Upper lobe of right lung (tissue), 1 donor: ENCODE measurements around the gene KPNA2. TPM values are rescaled to one million over a fixed set of nuclear protein-coding genes. Genes with fewer than 3 reads are reported as not detected.

Source experiments
- ATAC-seq: fragments of 200-7000 bp; cut with Tn5 transposase; one replicate; pipeline ENCODE4 v1.9.1; 2020; ENCODE audit warnings: mild to moderate bottlenecking, moderate library complexity
- DNase-seq: peaks from one replicate; pipeline ENCODE4 v3.0.0-alpha.2; 2020
- H3K27ac ChIP-seq: fragments of 200-600 bp; one replicate; pipeline ENCODE4 v1.8.0; 2022
- H3K27me3 ChIP-seq: fragments of 200-600 bp; one replicate; pipeline ENCODE4 v1.8.0; 2022; ENCODE audit warnings: mild to moderate bottlenecking
- H3K36me3 ChIP-seq: fragments of 200-600 bp; one replicate; pipeline ENCODE4 v1.8.0; 2022
- H3K4me1 ChIP-seq: fragments of 200-600 bp; one replicate; pipeline ENCODE4 v1.8.0; 2022
- H3K4me3 ChIP-seq: fragments of 200-600 bp; one replicate; pipeline ENCODE4 v1.8.0; 2022; ENCODE audit warnings: mild to moderate bottlenecking
- H3K9me3 ChIP-seq: fragments of 200-600 bp; one replicate; pipeline ENCODE4 v1.8.0; 2022
- CTCF ChIP-seq: fragments of 200-600 bp; IDR thresholded peaks from one replicate; pipeline ENCODE4 v1.8.0; 2022; ENCODE audit warnings: antibody characterized with exemption
- intact Hi-C: fragments of 100-400 bp; cut with DNase I; formaldehyde crosslinking; loops from one replicate; pipeline ENCODE4 v1.11.0; 2022
- total RNA-seq: library from RNA; stranded (reverse); fragmentation: NEBNext Ultra II Directional; extraction: Animal tissue kit (Norgen Biotek cat#: 25700); gene quantifications from one replicate; pipeline ENCODE4 v1.2.1, GENCODE V29; 2021
- donor health status: DM: no; HTN: yes; CAD: no; lungs with severe emphysema.

KPNA2 gene
- total RNA-seq, 1 donor from 2014 or later: 27.0 TPM

DNA sequence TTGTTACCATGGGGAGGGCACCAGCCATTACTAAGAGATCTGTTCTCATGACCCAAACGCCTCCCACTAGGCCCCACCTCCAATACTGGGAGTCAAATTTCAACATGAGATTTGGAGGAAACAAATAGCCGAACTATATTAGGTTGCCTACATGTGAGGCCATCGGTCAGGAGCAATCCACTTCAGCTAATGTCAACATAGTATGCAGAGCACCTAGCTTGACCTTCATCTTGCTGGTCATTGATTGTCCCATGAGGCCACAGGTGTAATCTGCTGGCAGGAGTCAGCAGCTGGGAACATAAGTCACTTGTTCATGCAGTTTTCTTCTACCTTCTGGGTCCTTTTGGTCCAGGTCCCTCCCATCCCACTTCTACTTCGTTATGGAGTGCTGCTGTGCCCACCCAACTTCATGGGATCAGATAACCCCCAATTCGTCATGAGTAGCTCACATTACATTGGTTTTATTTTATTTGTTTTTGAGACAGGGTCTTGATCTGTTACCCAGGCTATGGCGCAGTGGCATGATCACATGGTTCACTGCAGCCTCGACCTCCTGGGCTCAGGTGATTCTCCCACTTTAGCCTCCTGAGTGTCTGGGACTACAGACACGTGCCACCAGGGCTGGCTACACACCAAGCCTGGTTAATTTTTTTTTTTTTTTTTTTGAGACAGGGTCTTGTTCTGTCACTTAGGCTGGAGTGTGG lies 5.9 kb upstream of the KPNA2 start:
- H3K4me1 ChIP-seq: no peaks in the 10 kb centered on the region
- no peak for TF ChIP-seq CTCF
- no peaks in the 10 kb centered on the region for H3K27me3 ChIP-seq
- no peaks in the 10 kb centered on the region for H3K9me3 ChIP-seq
- intact Hi-C loops: no loop called here
- no peak overlapping the region for H3K4me3 ChIP-seq
- no peaks in the 10 kb centered on the region for H3K36me3 ChIP-seq
- no peak overlapping the region for H3K27ac ChIP-seq
- no peak for DNase-seq
- ATAC-seq: peak; percentile 36

DNA sequence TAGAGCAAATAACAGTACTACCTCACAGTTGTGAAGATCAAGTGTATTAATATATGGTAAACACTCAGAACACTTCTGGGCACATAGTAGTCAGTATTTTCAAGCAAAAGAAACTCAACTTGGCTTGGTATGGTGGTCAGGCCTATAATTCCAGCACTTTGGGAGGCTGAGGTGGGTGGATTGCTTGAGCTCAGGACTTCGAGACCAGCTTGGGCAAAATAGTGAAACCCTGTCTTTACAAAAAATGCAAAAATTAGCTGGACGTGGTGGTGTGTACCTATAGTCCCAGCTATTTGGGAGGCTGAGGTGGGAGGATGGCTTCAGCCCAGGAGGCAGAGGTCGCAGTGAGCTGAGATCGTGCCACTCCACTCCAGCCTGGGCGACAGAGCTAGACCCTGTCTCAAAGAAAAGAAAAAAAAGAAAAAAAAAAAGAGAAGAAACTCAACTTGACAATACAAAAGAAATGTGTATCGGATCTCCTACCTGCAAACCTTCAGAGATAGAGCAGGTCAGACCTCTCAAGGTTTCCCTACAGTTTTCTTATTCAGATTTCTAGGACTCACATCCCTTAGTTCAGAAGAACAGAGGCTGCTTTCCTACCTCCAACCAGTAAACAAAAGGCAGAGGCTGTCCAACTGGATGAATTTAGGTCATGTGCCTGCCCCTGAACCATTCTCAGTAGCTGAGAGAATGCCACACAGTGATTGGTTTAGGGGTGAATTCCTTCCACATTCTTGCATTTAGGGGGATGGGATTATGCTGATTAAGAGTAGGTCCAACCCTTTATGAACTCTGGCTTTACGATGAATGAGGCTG lies 1.7 kb upstream of the KPNA2 start:
- DNase-seq (no peak), ATAC-seq (no peak)
- Histone ChIP-seq H3K4me3 (no peak overlapping the region), H3K27me3 (no peaks in the 10 kb centered on the region), H3K4me1 (peaks cover 8% of the 10 kb centered on the region), H3K27ac (no peak overlapping the region), H3K36me3 (peaks cover 13% of the 10 kb centered on the region), H3K9me3 (no peaks in the 10 kb centered on the region)
- no peak for TF ChIP-seq CTCF
- intact Hi-C loops: no loop called here

GRCh38 chr17:68034452-68034776 lies 1.1 kb upstream of the KPNA2 start:
- ATAC-seq (no peak), DNase-seq (no peak)
- H3K27ac ChIP-seq: no peak overlapping the region
- H3K36me3 ChIP-seq: peaks cover 18% of the 10 kb centered on the region
- H3K4me1 ChIP-seq: peaks cover 8% of the 10 kb centered on the region
- H3K9me3 ChIP-seq: no peaks in the 10 kb centered on the region
- TF ChIP-seq CTCF: no peak
- intact Hi-C loops: no loop called here
- no peak overlapping the region for H3K4me3 ChIP-seq
- H3K27me3 ChIP-seq: no peaks in the 10 kb centered on the region

DNA sequence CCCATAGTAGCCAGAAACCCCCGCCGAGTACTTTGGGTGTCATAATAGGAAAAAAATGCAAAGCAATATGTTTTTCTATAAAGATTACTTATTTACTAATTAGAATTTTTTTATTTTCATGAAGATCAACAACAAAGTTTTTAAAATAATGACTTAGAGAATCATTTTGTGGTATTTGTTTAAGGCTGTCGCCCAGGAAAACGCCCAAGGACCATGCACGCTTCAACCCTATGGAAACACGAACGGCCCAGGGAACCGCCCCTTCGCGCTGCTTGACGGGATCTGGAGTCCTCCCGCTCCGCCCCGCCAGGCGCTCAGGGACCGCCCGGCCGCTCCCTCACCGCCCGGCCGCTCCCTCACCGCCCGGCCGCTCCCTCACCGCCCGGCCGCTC lies 408 bp upstream of the KPNA2 start:
- intact Hi-C loops: no loop called here
- H3K4me3 ChIP-seq: peak overlapping the region; percentile 38
- H3K4me1 ChIP-seq: peaks cover 8% of the 10 kb centered on the region
- DNase-seq (peak; percentile 97), ATAC-seq (peak; percentile 95)
- peaks cover 19% of the 10 kb centered on the region for H3K36me3 ChIP-seq
- H3K27me3 ChIP-seq: no peaks in the 10 kb centered on the region
- no peak for TF ChIP-seq CTCF
- H3K9me3 ChIP-seq: no peaks in the 10 kb centered on the region
- no peak overlapping the region for H3K27ac ChIP-seq

DNA sequence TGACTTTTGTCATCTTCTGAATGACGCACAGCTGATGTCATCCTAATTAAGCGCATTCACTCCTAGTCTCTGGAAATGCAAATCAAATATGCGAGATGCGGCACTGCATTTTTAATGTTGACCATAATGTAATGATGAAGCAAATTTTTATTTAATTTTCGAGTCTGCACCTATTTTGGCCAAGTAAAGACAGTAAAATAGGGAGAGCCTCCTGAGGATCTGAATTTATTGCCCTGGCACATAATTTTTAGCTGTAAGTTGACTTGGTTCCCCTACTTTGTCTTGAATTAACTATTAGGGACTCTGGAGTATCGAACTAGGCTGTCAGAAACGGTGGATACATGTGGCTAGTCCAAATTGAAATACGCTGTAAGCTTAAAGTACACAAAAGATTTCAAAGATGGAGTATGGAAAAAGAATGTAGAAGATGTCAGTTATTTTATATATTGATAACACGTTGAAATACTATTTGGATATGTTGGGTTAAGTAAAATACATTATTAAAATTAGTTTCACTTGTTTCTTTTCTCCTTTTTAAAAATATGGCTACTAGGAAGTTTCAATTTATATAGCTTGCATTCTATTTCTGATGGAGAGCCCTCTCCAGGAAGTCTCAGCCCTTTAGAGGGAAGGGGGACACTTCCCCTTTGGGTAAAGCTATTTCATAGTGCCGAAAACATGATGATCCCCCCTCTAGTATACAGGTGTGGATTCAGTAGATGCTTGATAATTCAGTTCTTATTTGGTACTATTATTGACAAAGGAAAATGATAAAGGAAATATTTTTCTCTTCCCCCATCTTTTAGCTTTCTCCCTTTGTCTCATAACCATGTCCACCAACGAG lies 991 bp downstream of the KPNA2 start:
- ATAC-seq: no peak
- TF ChIP-seq CTCF: no peak
- H3K9me3 ChIP-seq: no peaks in the 10 kb centered on the region
- H3K4me3 ChIP-seq: peak overlapping the region; percentile 96
- peak overlapping the region; percentile 61 for H3K27ac ChIP-seq
- peaks cover 33% of the 10 kb centered on the region for H3K36me3 ChIP-seq
- no peaks in the 10 kb centered on the region for H3K27me3 ChIP-seq
- H3K4me1 ChIP-seq: peaks cover 8% of the 10 kb centered on the region
- intact Hi-C loops: no loop called here
- DNase-seq: no peak
